HepG2 (cell line): Measurements from ENCODE around the gene PHF3. TPM values are rescaled to one million over a fixed set of nuclear protein-coding genes. Genes with fewer than 3 reads are reported as not detected.
A peak's percentile ranks its signal among the peaks of the same experiment; 100 is the strongest.

Source experiments
- BORCS8-MEF2B ChIP-seq: sonication (generic); formaldehyde crosslinking; IDR thresholded peaks from 2 replicates; pipeline ENCODE4 v1.8.0; 2022; ENCODE audit warnings: mild to moderate bottlenecking, missing genetic modification reagents
- FOXP1 ChIP-seq, 2 experiments: fragments of 450-650 bp in 1 of 2; IDR thresholded peaks; 2 replicates each; pipeline ENCODE4 v1.6.1; 2017 to 2018; ENCODE audit warnings: antibody characterized with exemption in 1 of 2
- HOMEZ ChIP-seq: IDR thresholded peaks from 2 replicates; pipeline ENCODE4 v1.6.1; 2016; ENCODE audit warnings: low read depth
- ISL2 ChIP-seq: sonication (generic); formaldehyde crosslinking; IDR thresholded peaks from 2 replicates; pipeline ENCODE4 v1.5.0; 2020; ENCODE audit warnings: missing genetic modification reagents
- KLF13 ChIP-seq: sonication (generic); formaldehyde crosslinking; IDR thresholded peaks from 2 replicates; pipeline ENCODE4 v1.4.0; 2020; ENCODE audit warnings: mild to moderate bottlenecking, missing genetic modification reagents
- MEIS1 ChIP-seq: sonication (generic); formaldehyde crosslinking; IDR thresholded peaks from 2 replicates; pipeline ENCODE4 v1.9.0; 2021; ENCODE audit warnings: mild to moderate bottlenecking, missing genetic modification reagents, moderate library complexity, borderline replicate concordance
- MTERF4 ChIP-seq: sonication (generic); formaldehyde crosslinking; IDR thresholded peaks from 2 replicates; pipeline ENCODE4 v1.8.0; 2023; ENCODE audit warnings: mild to moderate bottlenecking, missing genetic modification reagents
- MTF1 ChIP-seq: sonication (generic); formaldehyde crosslinking; IDR thresholded peaks from 2 replicates; pipeline ENCODE4 v1.5.0; 2020; ENCODE audit warnings: missing genetic modification reagents
- NR0B2 ChIP-seq: sonication (generic); formaldehyde crosslinking; IDR thresholded peaks from 2 replicates; pipeline ENCODE4 v1.4.0; 2020; ENCODE audit warnings: mild to moderate bottlenecking, missing genetic modification reagents
- ONECUT2 ChIP-seq: sonication (generic); formaldehyde crosslinking; IDR thresholded peaks from 2 replicates; pipeline ENCODE4 v1.4.0; 2020; ENCODE audit warnings: missing genetic modification reagents
- PHF5A ChIP-seq: IDR thresholded peaks from one replicate; pipeline ENCODE4 v1.6.1; 2018; ENCODE audit warnings: low read depth, missing genetic modification reagents; ENCODE audit not compliant: unreplicated experiment
- SMAD1 ChIP-seq: sonication (generic); formaldehyde crosslinking; IDR thresholded peaks from 2 replicates; pipeline ENCODE4 v1.4.0; 2020; ENCODE audit warnings: missing genetic modification reagents, low read depth, mild to moderate bottlenecking, borderline replicate concordance
- SMC3 ChIP-seq: IDR thresholded peaks from 2 replicates; pipeline ENCODE4 v1.6.1; 2011; ENCODE audit warnings: low read length, improper control_type of control experiment
- SNAI1 ChIP-seq: sonication (generic); formaldehyde crosslinking; IDR thresholded peaks from 2 replicates; pipeline ENCODE4 v1.5.0; 2020; ENCODE audit warnings: mild to moderate bottlenecking, missing genetic modification reagents, borderline replicate concordance
- TRIM24 ChIP-seq: sonication (generic); formaldehyde crosslinking; IDR thresholded peaks from 2 replicates; pipeline ENCODE4 v1.8.0; 2022; ENCODE audit warnings: mild to moderate bottlenecking, missing genetic modification reagents
- ZBTB20 ChIP-seq: sonication (generic); formaldehyde crosslinking; IDR thresholded peaks from 2 replicates; pipeline ENCODE4 v1.8.1; 2023; ENCODE audit warnings: missing genetic modification reagents, low read depth, mild to moderate bottlenecking, borderline replicate concordance
- ZNF337 ChIP-seq: sonication (generic); formaldehyde crosslinking; IDR thresholded peaks from 2 replicates; pipeline ENCODE4 v1.5.1; 2020; ENCODE audit warnings: missing genetic modification reagents, low read depth, mild to moderate bottlenecking, borderline replicate concordance
- ZNF460 ChIP-seq: sonication (generic); formaldehyde crosslinking; IDR thresholded peaks from 2 replicates; pipeline ENCODE4 v1.5.1; 2020; ENCODE audit warnings: missing genetic modification reagents, mild to moderate bottlenecking, borderline replicate concordance
- ZNF558 ChIP-seq: sonication (generic); formaldehyde crosslinking; IDR thresholded peaks from 2 replicates; pipeline ENCODE4 v1.9.0; 2022; ENCODE audit warnings: mild to moderate bottlenecking, missing genetic modification reagents, borderline replicate concordance
- ZNF576 ChIP-seq: sonication (generic); formaldehyde crosslinking; IDR thresholded peaks from 2 replicates; pipeline ENCODE4 v1.4.0; 2020; ENCODE audit warnings: mild to moderate bottlenecking, missing genetic modification reagents
- ZNF580 ChIP-seq: IDR thresholded peaks from 2 replicates; pipeline ENCODE4 v1.6.1; 2016; ENCODE audit warnings: low read depth, borderline replicate concordance
- ZNF629 ChIP-seq: sonication (generic); formaldehyde crosslinking; conservative IDR thresholded peaks from 2 replicates; pipeline ENCODE4 v1.5.0; 2020; ENCODE audit warnings: missing genetic modification reagents
- ZNF672 ChIP-seq: sonication (generic); formaldehyde crosslinking; IDR thresholded peaks from 2 replicates; pipeline ENCODE4 v1.8.1; 2022; ENCODE audit warnings: missing genetic modification reagents
- ZNF75D ChIP-seq: sonication (generic); formaldehyde crosslinking; IDR thresholded peaks from 2 replicates; pipeline ENCODE4 v1.8.1; 2023; ENCODE audit warnings: missing genetic modification reagents, mild to moderate bottlenecking, borderline replicate concordance
- ZNF782 ChIP-seq: sonication (generic); formaldehyde crosslinking; IDR thresholded peaks from 2 replicates; pipeline ENCODE4 v1.4.0; 2020; ENCODE audit warnings: missing genetic modification reagents, mild to moderate bottlenecking, borderline replicate concordance
- polyA plus RNA-seq, 8 experiments: library from polyadenylated mRNA; depleted of rRNA in 3 of 8; stranded (reverse) in 7 of 8; unstranded in 1 of 8; fragments of >200 nt; fragmentation: Illumina TruSeq in 4 of 8; extraction: Trizol in 4 of 8; gene quantifications; 2 replicates each; pipeline versions ENCODE4 v1.2.1 to v1.2.3, GENCODE V29; 2011 to 2016; ENCODE audit warnings: low read depth in 4 of 8, missing spikeins in 1 of 8, mixed read lengths in 1 of 8; ENCODE audit not compliant: insufficient read depth in 1 of 8
- total RNA-seq, 5 experiments: library from RNA; depleted of rRNA; stranded (reverse); fragments of >200 nt; fragmentation: Illumina TruSeq; extraction: Trizol; gene quantifications; 2 replicates each; pipeline ENCODE4 v1.2.3, GENCODE V29; 2016; ENCODE audit warnings: low read depth in 1 of 5

Gene PHF3
- total and polyA plus RNA-seq, 2 of the 13 experiments (the other 11 are each of a cell fraction or from before 2014, with no cell fraction given), result 19.8 to 70.4 TPM

- no peak; the same call in 1 of the 2 replicates for TF ChIP-seq HOMEZ (CRISPR knock-in tag)
- TF ChIP-seq SMAD1, result peak; percentile 85
- no peak for TF ChIP-seq SMC3
- TF ChIP-seq ZNF782 (CRISPR knock-in tag), result peak; percentile 78; the same call in 1 of the 2 replicates
- TF ChIP-seq SNAI1 (CRISPR knock-in tag), result peak; percentile 83; the same call in 1 of the 2 replicates
- peak; percentile 50 for TF ChIP-seq ZNF629 (CRISPR knock-in tag)
- TF ChIP-seq BORCS8-MEF2B (CRISPR knock-in tag), result peak; percentile 97
- TF ChIP-seq MTF1 (CRISPR knock-in tag), result peak; percentile 76
- peak; percentile 94 for TF ChIP-seq KLF13
- TF ChIP-seq ZNF337 (CRISPR knock-in tag), result peak; percentile 98; the same call in 1 of the 2 replicates
- TF ChIP-seq ZNF558, result peak; percentile 80; the same call in 1 of the 2 replicates
- TF ChIP-seq FOXP1 (IDR thresholded peaks at IDR 0.05), result no peak
- peak; percentile 47; the same call in 1 of the 2 replicates for TF ChIP-seq FOXP1 (CRISPR knock-in tag; IDR thresholded peaks at IDR 0.05)
- peak; percentile 52 for TF ChIP-seq PHF5A
- peak; percentile 76; the same call in 1 of the 2 replicates for TF ChIP-seq TRIM24 (CRISPR knock-in tag)
- peak; percentile 98 for TF ChIP-seq ZNF580
- TF ChIP-seq ISL2 (CRISPR knock-in tag), result peak; percentile 86; the same call in 1 of the 2 replicates
- peak; percentile 55; the same call in 1 of the 2 replicates for TF ChIP-seq ONECUT2 (CRISPR knock-in tag)
- no peak; the same call in 1 of the 2 replicates for TF ChIP-seq ZNF75D
- peak; percentile 99 for TF ChIP-seq NR0B2 (CRISPR knock-in tag)
- TF ChIP-seq ZNF672 (CRISPR knock-in tag), result no peak
- TF ChIP-seq ZNF460 (CRISPR knock-in tag), result no peak; the same call in 1 of the 2 replicates
- peak; percentile 53; the same call in 1 of the 2 replicates for TF ChIP-seq MEIS1
- 0 out of 2 replicates have a peak, but pooled peaks have one; percentile 60 for TF ChIP-seq ZNF576
- TF ChIP-seq MTERF4 (CRISPR knock-in tag), result peak; percentile 98
- TF ChIP-seq ZBTB20 (CRISPR knock-in tag), result peak; percentile 89; the same call in 1 of the 2 replicates
Observed at GRCh38 chr6:63635588-63636517, at the start of gene PHF3 (continued).
